ENCODE results near the gene NLGN1. TPM values are rescaled to one million over a fixed set of nuclear protein-coding genes. Genes with fewer than 3 reads are reported as not detected.
A peak's percentile ranks its signal among the peaks of the same experiment; 100 is the strongest.

The NLGN1 gene
- total and polyA plus RNA-seq, 2 of the 13 experiments (the other 11 are each of a cell fraction or from before 2014, with no cell fraction given) = not detected

DNA sequence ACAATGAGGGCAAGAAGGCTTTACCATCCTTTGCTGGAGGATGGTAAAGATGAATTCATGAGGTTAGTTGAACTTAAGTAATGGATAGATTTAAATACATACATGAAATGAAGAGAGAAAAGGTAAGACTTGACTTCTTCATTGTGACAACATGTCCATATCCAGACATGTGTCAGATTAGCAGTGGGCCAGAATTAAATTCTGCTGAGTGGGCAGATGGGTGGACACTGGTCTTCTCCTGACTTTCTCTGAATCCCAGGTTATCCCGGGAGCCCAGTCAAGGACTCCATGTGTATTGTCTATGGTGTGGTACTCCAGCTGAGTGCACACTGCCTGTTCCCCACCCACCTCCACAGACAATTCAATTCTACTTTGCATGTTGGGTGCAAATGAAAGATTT is 603.1 kb downstream of the NLGN1 start (continued):
- TF ChIP-seq, protein P1, sequence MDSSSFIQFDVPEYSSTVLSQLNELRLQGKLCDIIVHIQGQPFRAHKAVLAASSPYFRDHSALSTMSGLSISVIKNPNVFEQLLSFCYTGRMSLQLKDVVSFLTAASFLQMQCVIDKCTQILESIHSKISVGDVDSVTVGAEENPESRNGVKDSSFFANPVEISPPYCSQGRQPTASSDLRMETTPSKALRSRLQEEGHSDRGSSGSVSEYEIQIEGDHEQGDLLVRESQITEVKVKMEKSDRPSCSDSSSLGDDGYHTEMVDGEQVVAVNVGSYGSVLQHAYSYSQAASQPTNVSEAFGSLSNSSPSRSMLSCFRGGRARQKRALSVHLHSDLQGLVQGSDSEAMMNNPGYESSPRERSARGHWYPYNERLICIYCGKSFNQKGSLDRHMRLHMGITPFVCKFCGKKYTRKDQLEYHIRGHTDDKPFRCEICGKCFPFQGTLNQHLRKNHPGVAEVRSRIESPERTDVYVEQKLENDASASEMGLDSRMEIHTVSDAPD (CRISPR knock-in tag; IDR thresholded peaks at IDR 0.05) = no peak
- TF ChIP-seq RFX1 (IDR thresholded peaks at IDR 0.05) (no peak), MAFF (IDR thresholded peaks at IDR 0.05; ENCODE audit: low read depth, low read length) (peak; percentile 46), ZNF605 (CRISPR knock-in tag; IDR thresholded peaks at IDR 0.05) (no peak), SYNCRIP (IDR thresholded peaks at IDR 0.05; ENCODE audit: insufficient read depth, low read depth, low read length) (no peak), MAFK (conservative IDR thresholded peaks at IDR 0.05 in 1 of 2, IDR thresholded peaks at IDR 0.05 in 1 of 2; ENCODE audit: low read length in 2 of 2) (peak; percentile 8 to 65; a peak in 2 of 4 replicates)
- TF ChIP-seq, protein P2, sequence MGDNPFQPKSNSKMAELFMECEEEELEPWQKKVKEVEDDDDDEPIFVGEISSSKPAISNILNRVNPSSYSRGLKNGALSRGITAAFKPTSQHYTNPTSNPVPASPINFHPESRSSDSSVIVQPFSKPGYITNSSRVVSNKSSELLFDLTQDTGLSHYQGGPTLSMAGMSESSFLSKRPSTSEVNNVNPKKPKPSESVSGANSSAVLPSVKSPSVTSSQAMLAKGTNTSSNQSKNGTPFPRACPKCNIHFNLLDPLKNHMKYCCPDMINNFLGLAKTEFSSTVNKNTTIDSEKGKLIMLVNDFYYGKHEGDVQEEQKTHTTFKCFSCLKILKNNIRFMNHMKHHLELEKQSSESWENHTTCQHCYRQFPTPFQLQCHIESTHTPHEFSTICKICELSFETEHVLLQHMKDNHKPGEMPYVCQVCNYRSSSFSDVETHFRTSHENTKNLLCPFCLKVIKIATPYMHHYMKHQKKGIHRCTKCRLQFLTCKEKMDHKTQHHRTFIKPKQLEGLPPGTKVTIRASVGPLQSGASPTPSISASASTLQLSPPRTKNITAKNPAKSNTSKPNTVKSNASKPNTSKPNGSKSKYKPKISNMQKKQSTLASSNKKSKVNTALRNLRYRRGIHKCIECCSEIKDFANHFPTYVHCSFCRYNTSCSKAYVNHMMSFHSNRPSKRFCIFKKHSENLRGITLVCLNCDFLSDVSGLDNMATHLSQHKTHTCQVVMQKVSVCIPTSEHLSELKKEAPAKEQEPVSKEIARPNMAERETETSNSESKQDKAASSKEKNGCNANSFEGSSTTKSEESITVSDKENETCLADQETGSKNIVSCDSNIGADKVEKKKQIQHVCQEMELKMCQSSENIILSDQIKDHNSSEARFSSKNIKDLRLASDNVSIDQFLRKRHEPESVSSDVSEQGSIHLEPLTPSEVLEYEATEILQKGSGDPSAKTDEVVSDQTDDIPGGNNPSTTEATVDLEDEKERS (CRISPR knock-in tag; IDR thresholded peaks at IDR 0.05) = no peak

DNA sequence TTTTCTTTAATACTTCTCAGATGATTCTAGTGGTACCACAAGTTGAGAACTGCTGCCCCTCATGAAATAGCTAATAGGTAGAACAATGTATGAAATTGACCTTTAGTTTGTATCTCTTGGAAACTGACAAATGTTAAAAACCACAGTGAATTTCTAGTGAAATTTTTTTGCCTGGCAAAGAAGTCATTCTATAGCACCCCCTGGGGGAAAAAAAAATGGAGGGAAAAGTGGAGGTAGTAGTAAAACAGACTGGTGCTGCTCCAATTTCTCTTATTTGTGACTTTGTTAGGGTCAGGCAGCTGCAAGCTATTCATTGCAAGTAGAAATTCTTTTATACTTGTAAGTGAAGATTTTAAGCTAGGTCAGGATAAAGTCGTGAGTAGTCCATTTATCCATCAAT is 605.0 kb downstream of the NLGN1 start:
- Histone ChIP-seq H3K4me2 (ENCODE audit: low read depth, low read length) (no peak overlapping the region), H3K27me3 (ENCODE audit: control insufficient read depth in 1 of 2, insufficient read depth in 2 of 2, low read length in 2 of 2) (no peaks in the 10 kb centered on the region), H3K9me3 (ENCODE audit: low read length) (no peaks in the 10 kb centered on the region), H3K9ac (ENCODE audit: insufficient read depth, low read depth, low read length) (no peak overlapping the region), H3K79me2 (ENCODE audit: insufficient read depth, low read length) (no peaks in the 10 kb centered on the region), H4K20me1 (ENCODE audit: insufficient read depth, low read length) (no peaks in the 10 kb centered on the region), H2AFZ (ENCODE audit: low read length) (no peak overlapping the region), H3K4me3 (replicated peaks in 1 of 3; ENCODE audit: insufficient read depth in 1 of 3, low read depth in 2 of 3, low read length in 3 of 3) (no peak overlapping the region), H3K36me3 (replicated peaks in 1 of 2; ENCODE audit: control insufficient read depth in 1 of 2, insufficient read depth in 2 of 2, low read length in 2 of 2) (no peaks in the 10 kb centered on the region), H3K27ac (ENCODE audit: extremely low read length, insufficient read depth, low read length) (no peak overlapping the region), H3K4me1 (ENCODE audit: insufficient read depth, low read length) (no peaks in the 10 kb centered on the region)
- 0% methylated on average over 1 of the region's 1 CpG for WGBS (ENCODE audit: low lambda C conversion rate)
- intact Hi-C loops (cut with micrococcal nuclease; ENCODE audit: unreplicated experiment) (no loop called here), in situ Hi-C loops (cut with HindIII; ENCODE audit: extremely low pct_ligation_motif_present, low pct_unique_long_range_greater_than_20kb) (no loop called here)
- BruUV-seq (replicated peaks) = no TSS peak
- FAIRE-seq = no peak
- no peak for ATAC-seq
- peak; percentile 1 for DNase-seq (ENCODE audit: low spot score)
- POLR2A ChIA-PET = no interaction called here
- CTCF ChIA-PET (ENCODE audit: low intra/inter-chr PET ratio, low total read pairs) = no interaction called here
- TF ChIP-seq, protein P3, sequence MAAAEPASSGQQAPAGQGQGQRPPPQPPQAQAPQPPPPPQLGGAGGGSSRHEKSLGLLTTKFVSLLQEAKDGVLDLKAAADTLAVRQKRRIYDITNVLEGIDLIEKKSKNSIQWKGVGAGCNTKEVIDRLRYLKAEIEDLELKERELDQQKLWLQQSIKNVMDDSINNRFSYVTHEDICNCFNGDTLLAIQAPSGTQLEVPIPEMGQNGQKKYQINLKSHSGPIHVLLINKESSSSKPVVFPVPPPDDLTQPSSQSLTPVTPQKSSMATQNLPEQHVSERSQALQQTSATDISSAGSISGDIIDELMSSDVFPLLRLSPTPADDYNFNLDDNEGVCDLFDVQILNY (CRISPR knock-in tag; conservative IDR thresholded peaks at IDR 0.05) = no peak
- TF ChIP-seq, protein P4, sequence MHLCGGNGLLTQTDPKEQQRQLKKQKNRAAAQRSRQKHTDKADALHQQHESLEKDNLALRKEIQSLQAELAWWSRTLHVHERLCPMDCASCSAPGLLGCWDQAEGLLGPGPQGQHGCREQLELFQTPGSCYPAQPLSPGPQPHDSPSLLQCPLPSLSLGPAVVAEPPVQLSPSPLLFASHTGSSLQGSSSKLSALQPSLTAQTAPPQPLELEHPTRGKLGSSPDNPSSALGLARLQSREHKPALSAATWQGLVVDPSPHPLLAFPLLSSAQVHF (CRISPR knock-in tag; IDR thresholded peaks at IDR 0.05) = no peak
- TF ChIP-seq RXRA (CRISPR knock-in tag; IDR thresholded peaks at IDR 0.05) = no peak
- TF ChIP-seq, protein P5, sequence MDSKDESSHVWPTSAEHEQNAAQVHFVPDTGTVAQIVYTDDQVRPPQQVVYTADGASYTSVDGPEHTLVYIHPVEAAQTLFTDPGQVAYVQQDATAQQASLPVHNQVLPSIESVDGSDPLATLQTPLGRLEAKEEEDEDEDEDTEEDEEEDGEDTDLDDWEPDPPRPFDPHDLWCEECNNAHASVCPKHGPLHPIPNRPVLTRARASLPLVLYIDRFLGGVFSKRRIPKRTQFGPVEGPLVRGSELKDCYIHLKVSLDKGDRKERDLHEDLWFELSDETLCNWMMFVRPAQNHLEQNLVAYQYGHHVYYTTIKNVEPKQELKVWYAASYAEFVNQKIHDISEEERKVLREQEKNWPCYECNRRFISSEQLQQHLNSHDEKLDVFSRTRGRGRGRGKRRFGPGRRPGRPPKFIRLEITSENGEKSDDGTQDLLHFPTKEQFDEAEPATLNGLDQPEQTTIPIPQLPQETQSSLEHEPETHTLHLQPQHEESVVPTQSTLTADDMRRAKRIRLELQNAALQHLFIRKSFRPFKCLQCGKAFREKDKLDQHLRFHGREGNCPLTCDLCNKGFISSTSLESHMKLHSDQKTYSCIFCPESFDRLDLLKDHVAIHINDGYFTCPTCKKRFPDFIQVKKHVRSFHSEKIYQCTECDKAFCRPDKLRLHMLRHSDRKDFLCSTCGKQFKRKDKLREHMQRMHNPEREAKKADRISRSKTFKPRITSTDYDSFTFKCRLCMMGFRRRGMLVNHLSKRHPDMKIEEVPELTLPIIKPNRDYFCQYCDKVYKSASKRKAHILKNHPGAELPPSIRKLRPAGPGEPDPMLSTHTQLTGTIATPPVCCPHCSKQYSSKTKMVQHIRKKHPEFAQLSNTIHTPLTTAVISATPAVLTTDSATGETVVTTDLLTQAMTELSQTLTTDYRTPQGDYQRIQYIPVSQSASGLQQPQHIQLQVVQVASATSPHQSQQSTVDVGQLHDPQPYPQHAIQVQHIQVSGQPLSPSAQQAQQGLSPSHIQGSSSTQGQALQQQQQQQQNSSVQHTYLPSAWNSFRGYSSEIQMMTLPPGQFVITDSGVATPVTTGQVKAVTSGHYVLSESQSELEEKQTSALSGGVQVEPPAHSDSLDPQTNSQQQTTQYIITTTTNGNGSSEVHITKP (CRISPR knock-in tag; IDR thresholded peaks at IDR 0.05; ENCODE audit: low read depth) = no peak
- no peak for TF ChIP-seq ZNF543 (CRISPR knock-in tag; IDR thresholded peaks at IDR 0.05)
- no peak for TF ChIP-seq ZNF556 (CRISPR knock-in tag; IDR thresholded peaks at IDR 0.05; ENCODE audit: borderline replicate concordance)
